HepG2 (cell line): ENCODE results near the gene APOA1. TPM values are rescaled to one million over a fixed set of nuclear protein-coding genes. Genes with fewer than 3 reads are reported as not detected.

Experiments
- ATRX ChIP-seq: sonication (generic); formaldehyde crosslinking; IDR thresholded peaks from 2 replicates; pipeline ENCODE4 v1.4.0; 2020; ENCODE audit warnings: missing genetic modification reagents, borderline replicate concordance
- CBFB ChIP-seq: sonication (generic); formaldehyde crosslinking; IDR thresholded peaks from 2 replicates; pipeline ENCODE4 v1.4.0; 2020; ENCODE audit warnings: missing genetic modification reagents
- CBX1 ChIP-seq: IDR thresholded peaks from one replicate; pipeline ENCODE4 v1.6.1; 2016; ENCODE audit warnings: antibody characterized with exemption, low read depth
- FOXA1 ChIP-seq, 2 experiments: fragments of 450-650 bp in 1 of 2; sonication (generic) in 1 of 2; formaldehyde crosslinking in 1 of 2; IDR thresholded peaks; 2 replicates each; pipeline versions ENCODE4 v1.4.0 to v1.6.1; 2016 to 2020; ENCODE audit warnings: missing genetic modification reagents in 1 of 2
- GATAD1 ChIP-seq: IDR thresholded peaks from 2 replicates; pipeline ENCODE4 v1.6.1; 2016; ENCODE audit warnings: missing genetic modification reagents, missing compliant biosample characterization
- HES4 ChIP-seq: sonication (generic); formaldehyde crosslinking; IDR thresholded peaks from 2 replicates; pipeline ENCODE4 v1.9.0; 2021; ENCODE audit warnings: mild to moderate bottlenecking, missing genetic modification reagents, borderline replicate concordance
- NCOA2 ChIP-seq: sonication (generic); formaldehyde crosslinking; IDR thresholded peaks from 2 replicates; pipeline ENCODE4 v1.8.0; 2022; ENCODE audit warnings: inconsistent platforms
- NFATC3 ChIP-seq: sonication (generic); formaldehyde crosslinking; IDR thresholded peaks from 2 replicates; pipeline ENCODE4 v1.5.1; 2020; ENCODE audit warnings: mild to moderate bottlenecking, missing genetic modification reagents
- TARDBP ChIP-seq: sonication (generic); formaldehyde crosslinking; IDR thresholded peaks from 2 replicates; pipeline ENCODE4 v1.8.0; 2022; ENCODE audit warnings: mild to moderate bottlenecking, missing genetic modification reagents
- TCF7 ChIP-seq: sonication (generic); IDR thresholded peaks from 2 replicates; pipeline ENCODE4 v1.6.1; 2016; ENCODE audit warnings: antibody characterized with exemption, low read depth
- TRIM24 ChIP-seq: sonication (generic); formaldehyde crosslinking; IDR thresholded peaks from 2 replicates; pipeline ENCODE4 v1.8.0; 2022; ENCODE audit warnings: mild to moderate bottlenecking, missing genetic modification reagents
- TSC22D2 ChIP-seq: sonication (generic); formaldehyde crosslinking; IDR thresholded peaks from 2 replicates; pipeline ENCODE4 v1.5.1; 2020; ENCODE audit warnings: missing genetic modification reagents, mild to moderate bottlenecking, borderline replicate concordance
- ZNF235 ChIP-seq: sonication (generic); formaldehyde crosslinking; IDR thresholded peaks from 2 replicates; pipeline ENCODE4 v1.8.1; 2023; ENCODE audit warnings: mild to moderate bottlenecking, missing genetic modification reagents, borderline replicate concordance
- ZNF33A ChIP-seq: sonication (generic); formaldehyde crosslinking; IDR thresholded peaks from 2 replicates; pipeline ENCODE4 v1.5.1; 2020; ENCODE audit warnings: missing genetic modification reagents, mild to moderate bottlenecking, moderate library complexity, borderline replicate concordance
- ZNF562 ChIP-seq: sonication (generic); formaldehyde crosslinking; IDR thresholded peaks from 2 replicates; pipeline ENCODE4 v1.8.0; 2022; ENCODE audit warnings: missing genetic modification reagents, borderline replicate concordance
- polyA plus RNA-seq, 8 experiments: library from polyadenylated mRNA; depleted of rRNA in 3 of 8; stranded (reverse) in 7 of 8; unstranded in 1 of 8; fragments of >200 nt; fragmentation: Illumina TruSeq in 4 of 8; extraction: Trizol in 4 of 8; gene quantifications; 2 replicates each; pipeline versions ENCODE4 v1.2.1 to v1.2.3, GENCODE V29; 2011 to 2016; ENCODE audit warnings: low read depth in 4 of 8, missing spikeins in 1 of 8, mixed read lengths in 1 of 8; ENCODE audit not compliant: insufficient read depth in 1 of 8
- total RNA-seq, 5 experiments: library from RNA; depleted of rRNA; stranded (reverse); fragments of >200 nt; fragmentation: Illumina TruSeq; extraction: Trizol; gene quantifications; 2 replicates each; pipeline ENCODE4 v1.2.3, GENCODE V29; 2016; ENCODE audit warnings: low read depth in 1 of 5
- TF ChIP-seq, protein P1 (sequence below): sonication (generic); formaldehyde crosslinking; IDR thresholded peaks from 2 replicates; pipeline ENCODE4 v1.5.0; 2020; ENCODE audit warnings: missing genetic modification reagents, mild to moderate bottlenecking, borderline replicate concordance
- TF ChIP-seq, protein P2 (sequence below): IDR thresholded peaks from 2 replicates; pipeline ENCODE4 v1.6.1; 2016; ENCODE audit warnings: mild to moderate bottlenecking
- TF ChIP-seq, protein P3 (sequence below), 2 experiments: fragments of 450-650 bp in 1 of 2; sonication (generic) in 1 of 2; formaldehyde crosslinking in 1 of 2; IDR thresholded peaks; 2 replicates each; pipeline versions ENCODE4 v1.6.1 to v1.8.0; 2016 to 2022; ENCODE audit warnings: antibody characterized with exemption in 1 of 2, mild to moderate bottlenecking in 1 of 2, missing genetic modification reagents in 1 of 2

Gene APOA1
- total and polyA plus RNA-seq, 2 of the 13 experiments (the other 11 are each of a cell fraction or from before 2014, with no cell fraction given), result 1,973 to 5,485 TPM

DNA sequence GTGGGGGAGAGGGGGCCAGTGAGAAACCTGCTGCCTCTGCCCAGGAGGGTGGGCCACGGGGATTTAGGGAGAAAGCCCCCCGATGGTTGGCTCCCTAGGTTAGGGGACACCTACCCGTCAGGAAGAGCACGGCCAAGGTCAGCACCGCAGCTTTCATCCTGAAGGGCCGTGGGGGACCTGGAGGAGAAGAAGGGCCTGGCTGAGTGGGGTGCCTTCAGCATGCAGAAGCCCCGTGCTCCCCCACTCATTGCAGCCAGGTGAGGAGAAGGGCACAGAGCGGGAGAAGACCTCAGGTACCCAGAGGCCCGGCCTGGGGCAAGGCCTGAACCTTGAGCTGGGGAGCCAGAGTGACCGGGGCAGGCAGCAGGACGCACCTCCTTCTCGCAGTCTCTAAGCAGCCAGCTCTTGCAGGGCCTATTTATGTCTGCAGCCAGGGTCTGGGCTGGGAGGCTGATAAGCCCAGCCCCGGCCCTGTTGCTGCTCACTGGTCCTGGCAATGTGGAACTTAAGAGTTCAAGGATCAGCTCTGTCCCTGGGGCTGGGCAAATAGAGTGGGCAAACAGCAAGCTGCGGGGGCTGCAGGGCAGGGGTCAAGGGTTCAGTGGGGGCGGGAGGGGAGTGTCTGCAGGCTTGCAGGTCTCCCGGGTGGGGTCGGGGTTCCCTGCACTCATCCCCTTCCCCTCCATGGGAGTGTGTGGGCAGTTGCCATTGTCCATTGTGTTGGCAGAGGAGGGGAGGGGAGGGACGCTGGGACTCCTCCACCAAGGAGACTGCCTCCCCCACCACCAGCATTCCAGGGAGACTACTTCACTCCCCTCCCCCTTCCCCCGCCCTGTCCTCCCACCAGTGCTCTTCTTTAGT, at the start of gene APOA1 (continued):
- peak; percentile 42; the same call in 1 of the 2 replicates for TF ChIP-seq TCF7
- TF ChIP-seq, protein P1, sequence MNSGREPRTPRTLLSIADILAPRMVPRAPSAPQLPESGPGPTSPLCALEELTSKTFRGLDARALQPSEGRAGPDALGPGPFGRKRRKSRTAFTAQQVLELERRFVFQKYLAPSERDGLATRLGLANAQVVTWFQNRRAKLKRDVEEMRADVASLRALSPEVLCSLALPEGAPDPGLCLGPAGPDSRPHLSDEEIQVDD (CRISPR knock-in tag), result 0 out of 2 replicates have a peak, but pooled peaks have one; percentile 22
- peak; percentile 94 for TF ChIP-seq ZNF235 (CRISPR knock-in tag)
- TF ChIP-seq, protein P2, sequence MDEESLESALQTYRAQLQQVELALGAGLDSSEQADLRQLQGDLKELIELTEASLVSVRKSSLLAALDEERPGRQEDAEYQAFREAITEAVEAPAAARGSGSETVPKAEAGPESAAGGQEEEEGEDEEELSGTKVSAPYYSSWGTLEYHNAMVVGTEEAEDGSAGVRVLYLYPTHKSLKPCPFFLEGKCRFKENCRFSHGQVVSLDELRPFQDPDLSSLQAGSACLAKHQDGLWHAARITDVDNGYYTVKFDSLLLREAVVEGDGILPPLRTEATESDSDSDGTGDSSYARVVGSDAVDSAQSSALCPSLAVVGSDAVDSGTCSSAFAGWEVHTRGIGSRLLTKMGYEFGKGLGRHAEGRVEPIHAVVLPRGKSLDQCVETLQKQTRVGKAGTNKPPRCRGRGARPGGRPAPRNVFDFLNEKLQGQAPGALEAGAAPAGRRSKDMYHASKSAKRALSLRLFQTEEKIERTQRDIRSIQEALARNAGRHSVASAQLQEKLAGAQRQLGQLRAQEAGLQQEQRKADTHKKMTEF (CRISPR knock-in tag), result peak; percentile 92
- TF ChIP-seq ZNF562, result no peak
- TF ChIP-seq, protein P3, sequence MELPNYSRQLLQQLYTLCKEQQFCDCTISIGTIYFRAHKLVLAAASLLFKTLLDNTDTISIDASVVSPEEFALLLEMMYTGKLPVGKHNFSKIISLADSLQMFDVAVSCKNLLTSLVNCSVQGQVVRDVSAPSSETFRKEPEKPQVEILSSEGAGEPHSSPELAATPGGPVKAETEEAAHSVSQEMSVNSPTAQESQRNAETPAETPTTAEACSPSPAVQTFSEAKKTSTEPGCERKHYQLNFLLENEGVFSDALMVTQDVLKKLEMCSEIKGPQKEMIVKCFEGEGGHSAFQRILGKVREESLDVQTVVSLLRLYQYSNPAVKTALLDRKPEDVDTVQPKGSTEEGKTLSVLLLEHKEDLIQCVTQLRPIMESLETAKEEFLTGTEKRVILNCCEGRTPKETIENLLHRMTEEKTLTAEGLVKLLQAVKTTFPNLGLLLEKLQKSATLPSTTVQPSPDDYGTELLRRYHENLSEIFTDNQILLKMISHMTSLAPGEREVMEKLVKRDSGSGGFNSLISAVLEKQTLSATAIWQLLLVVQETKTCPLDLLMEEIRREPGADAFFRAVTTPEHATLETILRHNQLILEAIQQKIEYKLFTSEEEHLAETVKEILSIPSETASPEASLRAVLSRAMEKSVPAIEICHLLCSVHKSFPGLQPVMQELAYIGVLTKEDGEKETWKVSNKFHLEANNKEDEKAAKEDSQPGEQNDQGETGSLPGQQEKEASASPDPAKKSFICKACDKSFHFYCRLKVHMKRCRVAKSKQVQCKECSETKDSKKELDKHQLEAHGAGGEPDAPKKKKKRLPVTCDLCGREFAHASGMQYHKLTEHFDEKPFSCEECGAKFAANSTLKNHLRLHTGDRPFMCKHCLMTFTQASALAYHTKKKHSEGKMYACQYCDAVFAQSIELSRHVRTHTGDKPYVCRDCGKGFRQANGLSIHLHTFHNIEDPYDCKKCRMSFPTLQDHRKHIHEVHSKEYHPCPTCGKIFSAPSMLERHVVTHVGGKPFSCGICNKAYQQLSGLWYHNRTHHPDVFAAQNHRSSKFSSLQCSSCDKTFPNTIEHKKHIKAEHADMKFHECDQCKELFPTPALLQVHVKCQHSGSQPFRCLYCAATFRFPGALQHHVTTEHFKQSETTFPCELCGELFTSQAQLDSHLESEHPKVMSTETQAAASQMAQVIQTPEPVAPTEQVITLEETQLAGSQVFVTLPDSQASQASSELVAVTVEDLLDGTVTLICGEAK (IDR thresholded peaks at IDR 0.05), result no peak
- TF ChIP-seq, protein P3 (CRISPR knock-in tag; IDR thresholded peaks at IDR 0.05), result peak; percentile 59
- peak; percentile 94 for TF ChIP-seq CBX1
- no peak for TF ChIP-seq ZNF33A (CRISPR knock-in tag)
- peak; percentile 42; the same call in 1 of the 2 replicates for TF ChIP-seq CBFB (CRISPR knock-in tag)
- no peak for TF ChIP-seq FOXA1 (IDR thresholded peaks at IDR 0.05)
- peak; percentile 93 for TF ChIP-seq FOXA1 (CRISPR knock-in tag; IDR thresholded peaks at IDR 0.05)
- TF ChIP-seq NCOA2 (CRISPR knock-in tag), result peak; percentile 92
- peak; percentile 84 for TF ChIP-seq TSC22D2 (CRISPR knock-in tag)
- TF ChIP-seq ATRX (CRISPR knock-in tag), result no peak
- peak; percentile 82; the same call in 1 of the 2 replicates for TF ChIP-seq HES4 (CRISPR knock-in tag)
- TF ChIP-seq NFATC3, result no peak
- TF ChIP-seq TRIM24, result no peak
- peak; percentile 56 for TF ChIP-seq GATAD1 (CRISPR knock-in tag)
- peak; percentile 98 for TF ChIP-seq TARDBP
